Measurements from ENCODE around the gene SLC25A44.

Gene SLC25A44

GRCh38 chr1:156259805-156260204, 65.9 kb downstream of the SLC25A44 start:
- DNase-seq (ENCODE audit: extremely low spot score, insufficient read length, low read depth) (no peak), FAIRE-seq (no peak)

- DNase-seq (ENCODE audit: extremely low spot score, insufficient read length, low read depth), result no peak
- no peak for FAIRE-seq
Observed at GRCh38 chr1:156260896-156261295, 67.0 kb downstream of the SLC25A44 start.

Data from GM18507 (cell line).